ENCODE measurements around the gene FAM107B. TPM values are rescaled to one million over a fixed set of nuclear protein-coding genes. Genes with fewer than 3 reads are reported as not detected.

FAM107B gene
- total RNA-seq, 1 donor from 2014 or later: 40.7 TPM

DNA sequence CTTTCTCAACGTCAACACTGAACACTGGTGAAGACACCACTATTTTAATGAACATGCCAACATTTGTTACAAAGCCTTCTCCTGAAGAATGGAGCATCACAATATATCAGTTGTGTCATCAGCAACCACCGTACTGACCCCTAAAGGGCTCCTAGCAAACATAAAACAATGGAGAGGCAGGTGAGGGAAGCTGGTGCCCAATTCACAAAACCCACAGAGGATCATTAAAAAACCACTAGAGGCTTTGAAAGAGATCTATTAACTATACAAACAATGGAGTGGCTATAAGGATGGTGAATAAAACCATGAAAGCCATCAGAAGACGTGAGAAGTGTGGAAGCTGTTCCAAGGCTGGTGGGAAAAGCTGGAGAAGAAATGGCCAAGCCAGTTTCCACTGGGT, 150.8 kb downstream of the FAM107B start:
- H3K4me3 Mint-ChIP-seq (ENCODE audit: unreplicated experiment): no peak overlapping the region
- TF ChIP-seq, protein P1, sequence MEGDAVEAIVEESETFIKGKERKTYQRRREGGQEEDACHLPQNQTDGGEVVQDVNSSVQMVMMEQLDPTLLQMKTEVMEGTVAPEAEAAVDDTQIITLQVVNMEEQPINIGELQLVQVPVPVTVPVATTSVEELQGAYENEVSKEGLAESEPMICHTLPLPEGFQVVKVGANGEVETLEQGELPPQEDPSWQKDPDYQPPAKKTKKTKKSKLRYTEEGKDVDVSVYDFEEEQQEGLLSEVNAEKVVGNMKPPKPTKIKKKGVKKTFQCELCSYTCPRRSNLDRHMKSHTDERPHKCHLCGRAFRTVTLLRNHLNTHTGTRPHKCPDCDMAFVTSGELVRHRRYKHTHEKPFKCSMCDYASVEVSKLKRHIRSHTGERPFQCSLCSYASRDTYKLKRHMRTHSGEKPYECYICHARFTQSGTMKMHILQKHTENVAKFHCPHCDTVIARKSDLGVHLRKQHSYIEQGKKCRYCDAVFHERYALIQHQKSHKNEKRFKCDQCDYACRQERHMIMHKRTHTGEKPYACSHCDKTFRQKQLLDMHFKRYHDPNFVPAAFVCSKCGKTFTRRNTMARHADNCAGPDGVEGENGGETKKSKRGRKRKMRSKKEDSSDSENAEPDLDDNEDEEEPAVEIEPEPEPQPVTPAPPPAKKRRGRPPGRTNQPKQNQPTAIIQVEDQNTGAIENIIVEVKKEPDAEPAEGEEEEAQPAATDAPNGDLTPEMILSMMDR (IDR thresholded peaks at IDR 0.05): no peak
- no peak overlapping the region for H3K27ac Mint-ChIP-seq (ENCODE audit: unreplicated experiment)
- peaks cover 5% of the 10 kb centered on the region for H3K27me3 Mint-ChIP-seq (ENCODE audit: unreplicated experiment)
- H3K9me3 Mint-ChIP-seq (ENCODE audit: unreplicated experiment): no peaks in the 10 kb centered on the region
- no peak for DNase-seq (ENCODE audit: extremely low spot score, unreplicated experiment)
- peaks cover 16% of the 10 kb centered on the region for H3K4me1 Mint-ChIP-seq (ENCODE audit: unreplicated experiment)
- H3K36me3 Mint-ChIP-seq (ENCODE audit: unreplicated experiment): no peaks in the 10 kb centered on the region

DNA sequence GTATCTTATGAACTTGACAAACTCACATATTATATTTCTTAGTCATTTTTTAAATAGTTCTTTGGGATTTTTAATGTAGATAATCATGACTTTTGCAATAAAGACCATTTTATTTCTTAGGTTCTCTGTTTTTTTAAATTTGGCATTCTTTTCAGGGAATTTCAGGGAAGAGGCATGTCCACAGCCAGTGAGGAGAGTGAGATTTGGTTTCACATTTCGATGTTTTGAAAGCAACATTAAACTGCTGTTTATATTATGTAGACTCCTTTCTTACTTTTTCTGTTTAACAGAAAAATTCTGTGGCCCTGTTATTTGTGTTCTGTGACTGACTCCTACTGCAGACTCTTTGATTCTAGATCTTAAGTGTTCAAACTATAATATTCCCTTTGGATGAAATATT, 153.7 kb downstream of the FAM107B start:
- H3K27me3 Mint-ChIP-seq (ENCODE audit: unreplicated experiment): no peaks in the 10 kb centered on the region
- H3K36me3 Mint-ChIP-seq (ENCODE audit: unreplicated experiment): no peaks in the 10 kb centered on the region
- H3K9me3 Mint-ChIP-seq (ENCODE audit: unreplicated experiment): no peaks in the 10 kb centered on the region
- H3K4me3 Mint-ChIP-seq (ENCODE audit: unreplicated experiment): no peak overlapping the region
- TF ChIP-seq, protein P1 (IDR thresholded peaks at IDR 0.05): no peak
- peak overlapping the region; percentile 62 for H3K27ac Mint-ChIP-seq (ENCODE audit: unreplicated experiment)
- H3K4me1 Mint-ChIP-seq (ENCODE audit: unreplicated experiment): peaks cover 24% of the 10 kb centered on the region
- DNase-seq (ENCODE audit: extremely low spot score, unreplicated experiment): no peak

DNA sequence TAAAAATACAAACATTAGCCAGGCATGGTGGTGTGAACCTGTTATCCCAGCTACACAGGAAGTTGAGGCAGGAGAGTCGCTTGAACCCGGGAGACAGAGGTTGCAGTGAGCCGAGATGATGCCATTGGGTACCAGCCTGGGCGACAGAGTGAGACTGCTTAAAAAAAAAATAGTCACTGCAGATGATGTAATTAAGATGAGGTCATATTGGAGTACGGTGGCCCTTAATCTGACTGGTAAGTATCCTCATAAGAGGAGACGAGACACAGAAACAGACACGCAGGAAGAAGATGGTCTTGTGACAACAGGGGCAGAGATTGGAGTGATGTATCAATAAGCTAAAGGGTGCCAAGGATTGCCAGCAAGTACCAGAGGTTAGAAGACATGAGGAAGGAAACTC, 156.0 kb downstream of the FAM107B start:
- Mint-ChIP-seq H3K4me3 (ENCODE audit: unreplicated experiment) (no peak overlapping the region), H3K9me3 (ENCODE audit: unreplicated experiment) (no peaks in the 10 kb centered on the region), H3K4me1 (ENCODE audit: unreplicated experiment) (peaks cover 24% of the 10 kb centered on the region), H3K27me3 (ENCODE audit: unreplicated experiment) (no peaks in the 10 kb centered on the region), H3K36me3 (ENCODE audit: unreplicated experiment) (no peaks in the 10 kb centered on the region), H3K27ac (ENCODE audit: unreplicated experiment) (no peak overlapping the region)
- TF ChIP-seq, protein P1 (IDR thresholded peaks at IDR 0.05): no peak
- no peak for DNase-seq (ENCODE audit: extremely low spot score, unreplicated experiment)

DNA sequence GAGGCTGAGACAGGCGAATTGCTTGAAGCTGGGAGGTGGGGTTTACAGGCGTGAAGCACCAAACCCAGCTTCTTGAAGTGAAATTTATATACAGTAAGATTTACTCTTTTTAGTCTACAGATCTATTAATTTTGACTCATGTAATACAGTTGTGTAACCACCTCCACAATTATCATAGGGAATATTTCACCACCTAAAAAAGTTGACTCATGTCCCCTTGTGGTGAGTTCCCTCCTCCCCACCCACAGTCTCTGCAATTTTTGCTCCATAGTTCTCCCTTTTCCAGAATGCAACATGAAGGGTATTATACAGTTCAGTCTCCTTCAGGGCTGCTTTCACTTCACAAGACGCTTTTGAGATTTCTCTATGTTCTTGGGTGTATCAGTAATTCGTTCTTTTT, 156.8 kb downstream of the FAM107B start:
- H3K4me1 Mint-ChIP-seq (ENCODE audit: unreplicated experiment): peaks cover 24% of the 10 kb centered on the region
- no peaks in the 10 kb centered on the region for H3K9me3 Mint-ChIP-seq (ENCODE audit: unreplicated experiment)
- no peak overlapping the region for H3K4me3 Mint-ChIP-seq (ENCODE audit: unreplicated experiment)
- TF ChIP-seq, protein P1 (IDR thresholded peaks at IDR 0.05): no peak
- DNase-seq (ENCODE audit: extremely low spot score, unreplicated experiment): no peak
- H3K27ac Mint-ChIP-seq (ENCODE audit: unreplicated experiment): no peak overlapping the region
- no peaks in the 10 kb centered on the region for H3K36me3 Mint-ChIP-seq (ENCODE audit: unreplicated experiment)
- H3K27me3 Mint-ChIP-seq (ENCODE audit: unreplicated experiment): peaks cover 5% of the 10 kb centered on the region

DNA sequence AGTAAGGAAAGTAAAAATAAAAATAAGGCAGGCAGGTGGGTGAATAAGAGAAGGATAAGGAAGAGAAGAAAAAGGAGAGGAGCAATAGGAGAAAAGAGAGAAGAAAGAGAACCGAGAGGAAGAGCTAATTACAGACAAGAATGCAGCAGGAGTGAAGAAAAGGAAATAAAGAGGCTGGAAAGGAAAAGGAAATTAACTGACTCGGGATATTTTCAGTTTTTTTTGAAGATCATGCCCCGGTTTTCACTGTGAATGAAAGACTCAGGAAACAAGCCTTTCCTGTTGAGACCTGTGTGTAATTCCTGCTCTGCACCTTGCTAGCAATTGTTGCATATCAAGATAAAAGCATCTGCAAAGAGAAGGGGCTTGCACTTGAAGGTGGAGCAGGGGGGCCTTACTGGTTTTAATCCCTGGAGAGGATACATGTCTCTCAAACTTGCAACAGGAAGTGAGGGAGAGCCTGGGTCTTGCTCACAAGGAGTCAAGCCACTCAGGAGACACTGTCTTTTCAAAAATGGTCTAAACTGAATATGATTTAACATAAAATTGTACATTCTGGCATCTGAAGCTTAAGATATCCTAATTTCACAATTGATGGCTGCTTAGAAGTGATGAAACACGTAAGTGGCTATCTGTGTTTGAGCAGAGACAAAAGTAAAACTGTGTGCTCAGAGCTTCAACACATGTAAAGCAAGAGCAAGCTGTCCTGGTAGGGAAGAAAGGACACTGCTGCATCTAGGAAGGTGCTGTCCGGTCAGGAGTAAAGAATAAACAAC, 157.6 kb downstream of the FAM107B start:
- TF ChIP-seq, protein P1 (IDR thresholded peaks at IDR 0.05): no peak
- H3K4me1 Mint-ChIP-seq (ENCODE audit: unreplicated experiment): peaks cover 24% of the 10 kb centered on the region
- H3K27me3 Mint-ChIP-seq (ENCODE audit: unreplicated experiment): peaks cover 8% of the 10 kb centered on the region
- H3K36me3 Mint-ChIP-seq (ENCODE audit: unreplicated experiment): no peaks in the 10 kb centered on the region
- H3K4me3 Mint-ChIP-seq (ENCODE audit: unreplicated experiment): no peak overlapping the region
- DNase-seq (ENCODE audit: extremely low spot score, unreplicated experiment): no peak
- no peak overlapping the region for H3K27ac Mint-ChIP-seq (ENCODE audit: unreplicated experiment)
- no peaks in the 10 kb centered on the region for H3K9me3 Mint-ChIP-seq (ENCODE audit: unreplicated experiment)
